Stimulated activated naive B cell treated with anti-CD40 and anti-IgM and Interleukin-4, amounts not matched to agents 10 μg/mL and 1 μg/mL and 100 μg/mL, for 72 hours (primary cell): ENCODE results near the gene ALK.
A peak's percentile ranks its signal among the peaks of the same experiment; 100 is the strongest.

Experiments
- ATAC-seq, 2 donors: fragments of 150-1000 bp; cut with Tn5 transposase; replicated peaks; 2 replicates each; pipeline ENCODE4 v1.10.0; 2021; ENCODE audit warnings: moderate library complexity in 1 of 2
- DNase-seq: peaks from one replicate; pipeline ENCODE4 v3.0.0; 2021
- H3K27ac Mint-ChIP-seq: one replicate; pipeline ENCODE4 v1.8.0; 2022; ENCODE audit warnings: mild to moderate bottlenecking, mixed read lengths
- H3K27me3 Mint-ChIP-seq, 2 donors: one replicate each; pipeline ENCODE4 v1.8.0; 2022; ENCODE audit warnings: mixed read lengths in 2 of 2
- H3K36me3 Mint-ChIP-seq, 2 donors: one replicate each; pipeline ENCODE4 v1.8.0; 2022; ENCODE audit warnings: mixed read lengths in 2 of 2, mild to moderate bottlenecking in 1 of 2
- H3K4me1 Mint-ChIP-seq, 2 donors: one replicate each; pipeline ENCODE4 v1.8.0; 2022; ENCODE audit warnings: mixed read lengths in 2 of 2, mild to moderate bottlenecking in 1 of 2
- H3K4me3 Mint-ChIP-seq, 2 donors: one replicate each; pipeline ENCODE4 v1.8.0; 2022; ENCODE audit warnings: mild to moderate bottlenecking in 2 of 2, mixed read lengths in 2 of 2, moderate library complexity in 1 of 2
- H3K9me3 Mint-ChIP-seq, 2 donors: one replicate each; pipeline ENCODE4 v1.8.0; 2022; ENCODE audit warnings: mixed read lengths in 2 of 2, mild to moderate bottlenecking in 1 of 2

The ALK gene

GRCh38 chr2:29921560-29921915, at the start of gene ALK:
Gene ALK, minus strand, starts transcription at chr2:29921586. Its CDS starts 927 bp downstream, at chr2:29920659.
- DNase-seq (peak; percentile 12), ATAC-seq (peak; percentile 64 to 70)
- peaks cover 57 to 74% of the 10 kb centered on the region in 2 donors for H3K27me3 Mint-ChIP-seq
- H3K9me3 Mint-ChIP-seq: peaks cover 3% of the 10 kb centered on the region in 2 donors
- no peaks in the 10 kb centered on the region for H3K36me3 Mint-ChIP-seq
- no peak within 1 kb of the TSS for H3K27ac Mint-ChIP-seq
- H3K4me1 Mint-ChIP-seq: peaks cover 7 to 19% of the 10 kb centered on the region in 2 donors
- peak within 1 kb of the TSS; percentile 68 to 69 for H3K4me3 Mint-ChIP-seq

- H3K36me3 Mint-ChIP-seq: no peaks in the 10 kb centered on the region
- DNase-seq: no peak
- no peaks in the 10 kb centered on the region for H3K4me1 Mint-ChIP-seq
- H3K9me3 Mint-ChIP-seq: no peaks in the 10 kb centered on the region
- H3K27me3 Mint-ChIP-seq: peaks cover 29 to 39% of the 10 kb centered on the region in 2 donors
- H3K27ac Mint-ChIP-seq: no peak overlapping the region
- H3K4me3 Mint-ChIP-seq: no peak overlapping the region
- ATAC-seq: peak in 1 of 2 donors; percentile 19
Measured at GRCh38 chr2:29966266-29966665, 44.9 kb upstream of the ALK start.

- peaks cover 20 to 30% of the 10 kb centered on the region in 2 donors for H3K27me3 Mint-ChIP-seq
Measured at GRCh38 chr2:29963972-29964570, 42.7 kb upstream of the ALK start.

GRCh38 chr2:29962922-29963321, 41.5 kb upstream of the ALK start:
- Mint-ChIP-seq H3K27ac (no peak overlapping the region), H3K27me3 (peaks cover 19 to 29% of the 10 kb centered on the region in 2 donors), H3K36me3 (no peaks in the 10 kb centered on the region), H3K4me3 (no peak overlapping the region), H3K4me1 (no peaks in the 10 kb centered on the region), H3K9me3 (no peaks in the 10 kb centered on the region)
- no peak for ATAC-seq
- DNase-seq: no peak

More at GRCh38 chr2:29963972-29964570, 42.7 kb upstream of the ALK start:
- Mint-ChIP-seq H3K4me1 (no peaks in the 10 kb centered on the region), H3K27ac (no peak overlapping the region), H3K36me3 (no peaks in the 10 kb centered on the region), H3K9me3 (no peaks in the 10 kb centered on the region), H3K4me3 (no peak overlapping the region)
- no peak for DNase-seq
- ATAC-seq: no peak

- no peak overlapping the region for H3K27ac Mint-ChIP-seq
- ATAC-seq (no peak), DNase-seq (no peak)
- H3K9me3 Mint-ChIP-seq: peaks cover 0 to 2% of the 10 kb centered on the region in 2 donors
- H3K4me3 Mint-ChIP-seq: no peak overlapping the region
- H3K4me1 Mint-ChIP-seq: no peaks in the 10 kb centered on the region
- peaks cover 14 to 23% of the 10 kb centered on the region in 2 donors for H3K27me3 Mint-ChIP-seq
- H3K36me3 Mint-ChIP-seq: no peaks in the 10 kb centered on the region
Measured at GRCh38 chr2:29954316-29954715, 32.9 kb upstream of the ALK start.

GRCh38 chr2:29952973-29953372, 31.6 kb upstream of the ALK start:
- Mint-ChIP-seq H3K36me3 (no peaks in the 10 kb centered on the region), H3K4me3 (no peak overlapping the region), H3K27me3 (peaks cover 14 to 23% of the 10 kb centered on the region in 2 donors), H3K9me3 (peaks cover 0 to 2% of the 10 kb centered on the region in 2 donors), H3K4me1 (no peaks in the 10 kb centered on the region), H3K27ac (no peak overlapping the region)
- ATAC-seq: no peak
- DNase-seq: no peak

GRCh38 chr2:29951576-29951975, 30.2 kb upstream of the ALK start:
- H3K9me3 Mint-ChIP-seq: peaks cover 0 to 2% of the 10 kb centered on the region in 2 donors
- H3K36me3 Mint-ChIP-seq: no peaks in the 10 kb centered on the region
- H3K4me3 Mint-ChIP-seq: no peak overlapping the region
- peaks cover 15 to 22% of the 10 kb centered on the region in 2 donors for H3K27me3 Mint-ChIP-seq
- no peak overlapping the region for H3K27ac Mint-ChIP-seq
- no peak for DNase-seq
- no peaks in the 10 kb centered on the region for H3K4me1 Mint-ChIP-seq
- no peak for ATAC-seq

- H3K27ac Mint-ChIP-seq: no peak overlapping the region
- no peak for DNase-seq
- no peak overlapping the region for H3K4me3 Mint-ChIP-seq
- ATAC-seq: no peak
- no peaks in the 10 kb centered on the region for H3K36me3 Mint-ChIP-seq
- H3K4me1 Mint-ChIP-seq: no peaks in the 10 kb centered on the region
- peaks cover 12 to 19% of the 10 kb centered on the region in 2 donors for H3K27me3 Mint-ChIP-seq
- H3K9me3 Mint-ChIP-seq: no peaks in the 10 kb centered on the region
Measured at GRCh38 chr2:29950481-29950880, 29.1 kb upstream of the ALK start.

- ATAC-seq: no peak
- DNase-seq: no peak
- Mint-ChIP-seq H3K4me1 (no peaks in the 10 kb centered on the region), H3K27ac (no peak overlapping the region), H3K9me3 (peaks cover 0 to 2% of the 10 kb centered on the region in 2 donors), H3K4me3 (no peak overlapping the region), H3K36me3 (no peaks in the 10 kb centered on the region), H3K27me3 (peaks cover 8 to 12% of the 10 kb centered on the region in 2 donors)
Measured at GRCh38 chr2:29949042-29949441, 27.7 kb upstream of the ALK start.

GRCh38 chr2:29946505-29946904, 25.1 kb upstream of the ALK start:
- H3K27ac Mint-ChIP-seq: no peak overlapping the region
- H3K36me3 Mint-ChIP-seq: no peaks in the 10 kb centered on the region
- no peak for DNase-seq
- H3K27me3 Mint-ChIP-seq: peaks cover 6 to 8% of the 10 kb centered on the region in 2 donors
- H3K4me3 Mint-ChIP-seq: no peak overlapping the region
- H3K9me3 Mint-ChIP-seq: peaks cover 9 to 10% of the 10 kb centered on the region in 2 donors
- H3K4me1 Mint-ChIP-seq: no peaks in the 10 kb centered on the region
- no peak for ATAC-seq

- Mint-ChIP-seq H3K4me3 (no peak overlapping the region), H3K27me3 (peaks cover 8 to 12% of the 10 kb centered on the region in 2 donors), H3K9me3 (peaks cover 9 to 10% of the 10 kb centered on the region in 2 donors), H3K27ac (no peak overlapping the region), H3K4me1 (no peaks in the 10 kb centered on the region), H3K36me3 (no peaks in the 10 kb centered on the region)
- DNase-seq (no peak), ATAC-seq (no peak)
Measured at GRCh38 chr2:29942711-29943110, 21.3 kb upstream of the ALK start.

GRCh38 chr2:29940706-29941105, 19.3 kb upstream of the ALK start:
- no peaks in the 10 kb centered on the region for H3K4me1 Mint-ChIP-seq
- peaks cover 9 to 10% of the 10 kb centered on the region in 2 donors for H3K9me3 Mint-ChIP-seq
- H3K4me3 Mint-ChIP-seq: no peak overlapping the region
- H3K27me3 Mint-ChIP-seq: peaks cover 4 to 15% of the 10 kb centered on the region in 2 donors
- no peak for DNase-seq
- no peaks in the 10 kb centered on the region for H3K36me3 Mint-ChIP-seq
- no peak overlapping the region for H3K27ac Mint-ChIP-seq
- no peak for ATAC-seq

GRCh38 chr2:29936020-29936419, 14.6 kb upstream of the ALK start:
- no peaks in the 10 kb centered on the region for H3K9me3 Mint-ChIP-seq
- H3K27ac Mint-ChIP-seq: no peak overlapping the region
- no peaks in the 10 kb centered on the region for H3K4me1 Mint-ChIP-seq

GRCh38 chr2:29931818-29932217, 10.4 kb upstream of the ALK start:
- peaks cover 15 to 26% of the 10 kb centered on the region in 2 donors for H3K27me3 Mint-ChIP-seq

More at GRCh38 chr2:29936020-29936419, 14.6 kb upstream of the ALK start:
- H3K4me3 Mint-ChIP-seq: no peak overlapping the region
- DNase-seq (no peak), ATAC-seq (no peak)
- H3K36me3 Mint-ChIP-seq: no peaks in the 10 kb centered on the region
- H3K27me3 Mint-ChIP-seq: peaks cover 19 to 24% of the 10 kb centered on the region in 2 donors

GRCh38 chr2:29923110-29923721, 1.8 kb upstream of the ALK start:
- Mint-ChIP-seq H3K27ac (no peak overlapping the region), H3K36me3 (no peaks in the 10 kb centered on the region), H3K9me3 (peaks cover 3% of the 10 kb centered on the region in 2 donors), H3K27me3 (peaks cover 49 to 62% of the 10 kb centered on the region in 2 donors), H3K4me3 (no peak overlapping the region), H3K4me1 (peaks cover 7 to 18% of the 10 kb centered on the region in 2 donors)
- DNase-seq (no peak), ATAC-seq (peak; percentile 38 to 39)

More at GRCh38 chr2:29931818-29932217, 10.4 kb upstream of the ALK start:
- Mint-ChIP-seq H3K36me3 (no peaks in the 10 kb centered on the region), H3K4me3 (no peak overlapping the region), H3K4me1 (no peaks in the 10 kb centered on the region), H3K27ac (no peak overlapping the region), H3K9me3 (peaks cover 0 to 4% of the 10 kb centered on the region in 2 donors)
- ATAC-seq (no peak), DNase-seq (no peak)
